ENCODE results near the gene SEC14L1. TPM values are rescaled to one million over a fixed set of nuclear protein-coding genes. Genes with fewer than 3 reads are reported as not detected.
A peak's percentile ranks its signal among the peaks of the same experiment; 100 is the strongest.

SEC14L1 gene
- total RNA-seq, 2 experiments from 2014 or later = 97.3 to 98.5 TPM

- H3K4me1 Mint-ChIP-seq (ENCODE audit: low read depth) = no peaks in the 10 kb centered on the region
- CTCF ChIA-PET = no interaction called here
- H3K36me3 ChIP-seq (ENCODE audit: insufficient read depth, low read length) = peaks cover 71% of the 10 kb centered on the region
Observed at GRCh38 chr17:77214328-77214727, 73.6 kb downstream of the SEC14L1 start.

DNA sequence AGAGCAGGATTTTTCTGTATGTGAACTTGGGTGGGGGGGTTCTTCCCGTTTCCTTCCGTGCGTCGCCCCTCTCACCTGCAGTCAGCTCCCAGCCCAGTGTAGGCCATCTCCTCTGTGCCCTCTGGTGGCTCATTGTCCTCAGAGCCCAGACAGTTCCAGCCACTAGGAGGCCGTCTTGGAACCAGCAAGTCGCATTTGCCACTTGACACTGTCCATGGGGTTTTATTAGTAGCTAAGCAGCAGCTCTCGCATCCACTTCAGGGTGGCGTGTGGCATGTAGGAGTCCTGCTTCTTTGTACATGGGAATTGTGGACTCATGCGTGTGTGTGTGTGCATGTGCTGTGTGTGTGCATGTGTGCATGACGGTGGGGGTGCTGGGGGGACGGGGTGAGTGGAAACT, 74.0 kb downstream of the SEC14L1 start:
- H3K27ac Mint-ChIP-seq = peak overlapping the region; percentile 47

More at GRCh38 chr17:77214328-77214727, 73.6 kb downstream of the SEC14L1 start:
- intact Hi-C loops (cut with DNase I, micrococcal nuclease) = no loop called here
- Mint-ChIP-seq H3K9me3 (no peaks in the 10 kb centered on the region), H3K27ac (peak overlapping the region; percentile 47), H3K27me3 (no peaks in the 10 kb centered on the region), H3K4me3 (no peak overlapping the region), H3K36me3 (ENCODE audit: low read depth) (peaks cover 81% of the 10 kb centered on the region)
- POLR2A ChIA-PET = no interaction called here
- no peaks in the 10 kb centered on the region for H3K9me3 ChIP-seq (ENCODE audit: control insufficient read depth in 1 of 2, insufficient read depth in 1 of 2, low read length in 2 of 2)
- ATAC-seq (ENCODE audit: poor library complexity) (no peak), DNase-seq (no peak)
- H3K4me3 ChIP-seq (ENCODE audit: low read length) = no peak overlapping the region
- H3K27ac ChIP-seq (ENCODE audit: low read depth in 1 of 2, low read length in 2 of 2) = no peak overlapping the region
- TF ChIP-seq, protein P1, sequence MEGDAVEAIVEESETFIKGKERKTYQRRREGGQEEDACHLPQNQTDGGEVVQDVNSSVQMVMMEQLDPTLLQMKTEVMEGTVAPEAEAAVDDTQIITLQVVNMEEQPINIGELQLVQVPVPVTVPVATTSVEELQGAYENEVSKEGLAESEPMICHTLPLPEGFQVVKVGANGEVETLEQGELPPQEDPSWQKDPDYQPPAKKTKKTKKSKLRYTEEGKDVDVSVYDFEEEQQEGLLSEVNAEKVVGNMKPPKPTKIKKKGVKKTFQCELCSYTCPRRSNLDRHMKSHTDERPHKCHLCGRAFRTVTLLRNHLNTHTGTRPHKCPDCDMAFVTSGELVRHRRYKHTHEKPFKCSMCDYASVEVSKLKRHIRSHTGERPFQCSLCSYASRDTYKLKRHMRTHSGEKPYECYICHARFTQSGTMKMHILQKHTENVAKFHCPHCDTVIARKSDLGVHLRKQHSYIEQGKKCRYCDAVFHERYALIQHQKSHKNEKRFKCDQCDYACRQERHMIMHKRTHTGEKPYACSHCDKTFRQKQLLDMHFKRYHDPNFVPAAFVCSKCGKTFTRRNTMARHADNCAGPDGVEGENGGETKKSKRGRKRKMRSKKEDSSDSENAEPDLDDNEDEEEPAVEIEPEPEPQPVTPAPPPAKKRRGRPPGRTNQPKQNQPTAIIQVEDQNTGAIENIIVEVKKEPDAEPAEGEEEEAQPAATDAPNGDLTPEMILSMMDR (IDR thresholded peaks at IDR 0.05) = peak; percentile 16
- H3K4me1 ChIP-seq (ENCODE audit: insufficient read depth, low read length) = no peaks in the 10 kb centered on the region
- H3K27me3 ChIP-seq (ENCODE audit: control insufficient read depth in 1 of 2, insufficient read depth in 2 of 2, low read length in 2 of 2) = no peaks in the 10 kb centered on the region

DNA sequence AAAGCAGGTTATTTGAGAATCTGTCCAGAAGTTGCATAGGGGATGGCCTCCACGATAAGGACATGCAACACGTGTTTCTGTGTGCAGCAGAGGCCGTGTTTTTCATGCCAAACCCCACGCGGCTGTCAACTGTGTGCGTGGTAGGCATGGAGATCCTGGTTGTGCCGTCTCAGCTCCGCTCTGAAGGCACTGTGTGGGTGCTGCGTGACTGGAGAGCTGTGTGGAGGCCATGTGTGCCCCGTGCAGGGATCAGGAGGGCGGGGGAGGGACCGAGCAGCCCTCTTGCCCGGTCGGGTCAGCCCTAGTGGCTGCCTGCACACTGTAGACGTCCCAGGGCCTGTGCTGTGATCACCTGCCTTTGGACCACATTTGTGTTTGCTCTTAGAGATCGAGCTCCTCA, 74.5 kb downstream of the SEC14L1 start:
- H3K27ac Mint-ChIP-seq = no peak overlapping the region

More for the DNA sequence above, 74.0 kb downstream of the SEC14L1 start:
- Mint-ChIP-seq H3K36me3 (ENCODE audit: low read depth) (peaks cover 76% of the 10 kb centered on the region), H3K27me3 (no peaks in the 10 kb centered on the region), H3K9me3 (no peaks in the 10 kb centered on the region), H3K4me3 (no peak overlapping the region), H3K4me1 (ENCODE audit: low read depth) (no peaks in the 10 kb centered on the region)
- TF ChIP-seq, protein P1 (IDR thresholded peaks at IDR 0.05) = peak; percentile 14
- no peaks in the 10 kb centered on the region for H3K4me1 ChIP-seq (ENCODE audit: insufficient read depth, low read length)
- no peak overlapping the region for H3K27ac ChIP-seq (ENCODE audit: low read depth in 1 of 2, low read length in 2 of 2)
- peaks cover 67% of the 10 kb centered on the region for H3K36me3 ChIP-seq (ENCODE audit: insufficient read depth, low read length)
- intact Hi-C loops (cut with DNase I, micrococcal nuclease) = no loop called here
- CTCF ChIA-PET = interaction anchor here (1.2 kb wide), 1 partner anchor 127 kb away, joined by 3 read pairs; no protein-coding TSS in a partner anchor
- H3K27me3 ChIP-seq (ENCODE audit: control insufficient read depth in 1 of 2, insufficient read depth in 2 of 2, low read length in 2 of 2) = no peaks in the 10 kb centered on the region
- DNase-seq = peak in 4 of 14 experiments; percentile 13 to 48 (median 22)
- POLR2A ChIA-PET = no interaction called here
- no peak overlapping the region for H3K4me3 ChIP-seq (ENCODE audit: low read length)
- H3K9me3 ChIP-seq (ENCODE audit: control insufficient read depth in 1 of 2, insufficient read depth in 1 of 2, low read length in 2 of 2) = no peaks in the 10 kb centered on the region
- peak; percentile 56 for ATAC-seq (ENCODE audit: poor library complexity)

More for the DNA sequence above, 74.5 kb downstream of the SEC14L1 start:
- Mint-ChIP-seq H3K36me3 (ENCODE audit: low read depth) (peaks cover 71% of the 10 kb centered on the region), H3K4me1 (ENCODE audit: low read depth) (no peaks in the 10 kb centered on the region), H3K27me3 (no peaks in the 10 kb centered on the region), H3K4me3 (no peak overlapping the region), H3K9me3 (no peaks in the 10 kb centered on the region)
- Histone ChIP-seq H3K36me3 (ENCODE audit: insufficient read depth, low read length) (peaks cover 62% of the 10 kb centered on the region), H3K27ac (ENCODE audit: low read depth in 1 of 2, low read length in 2 of 2) (no peak overlapping the region), H3K4me1 (ENCODE audit: insufficient read depth, low read length) (no peaks in the 10 kb centered on the region), H3K9me3 (ENCODE audit: control insufficient read depth in 1 of 2, insufficient read depth in 1 of 2, low read length in 2 of 2) (no peaks in the 10 kb centered on the region), H3K4me3 (ENCODE audit: low read length) (no peak overlapping the region), H3K27me3 (ENCODE audit: control insufficient read depth in 1 of 2, insufficient read depth in 2 of 2, low read length in 2 of 2) (no peaks in the 10 kb centered on the region)
- TF ChIP-seq, protein P1 (IDR thresholded peaks at IDR 0.05) = no peak
- no peak for DNase-seq
- ATAC-seq (ENCODE audit: poor library complexity) = no peak
- ChIA-PET POLR2A (interaction anchor here (0.5 kb wide), 1 partner anchor 127 kb away, joined by 3 read pairs; no protein-coding TSS in a partner anchor), CTCF (interaction anchor here (1.2 kb wide), 1 partner anchor 127 kb away, joined by 3 read pairs; no protein-coding TSS in a partner anchor)
- intact Hi-C loops (cut with DNase I, micrococcal nuclease) = no loop called here
